ENCODE data around the gene NPR2.

GRCh38 chr9:35842020-35842745 is 50.8 kb downstream of the NPR2 start:
- no peak for TF ChIP-seq POLR2AphosphoS5 (IDR thresholded peaks at IDR 0.05)
- TF ChIP-seq POLR2A (IDR thresholded peaks at IDR 0.05): no peak

Measured in transverse colon (tissue), 3 donors.